ENCODE measurements around the gene C10orf105. TPM values are rescaled to one million over a fixed set of nuclear protein-coding genes. Genes with fewer than 3 reads are reported as not detected.

The C10orf105 gene
- total and polyA plus RNA-seq, 2 of the 13 experiments (the other 11 are each of a cell fraction or from before 2014, with no cell fraction given): not detected

- no peak overlapping the region for H2AFZ ChIP-seq (ENCODE audit: low read length)
These were observed 7.4 kb downstream of the C10orf105 start for GRCh38 chr10:71712170-71712569.

GRCh38 chr10:71711052-71711623, 8.4 kb downstream of the C10orf105 start:
- Histone ChIP-seq H3K4me1 (ENCODE audit: insufficient read depth, low read length) (no peaks in the 10 kb centered on the region), H3K27me3 (ENCODE audit: control insufficient read depth in 1 of 2, insufficient read depth in 2 of 2, low read length in 2 of 2) (peaks cover 10 to 54% of the 10 kb centered on the region in 2 experiments), H3K9me3 (ENCODE audit: low read length) (no peaks in the 10 kb centered on the region), H2AFZ (ENCODE audit: low read length) (no peak overlapping the region), H3K36me3 (replicated peaks in 1 of 2; ENCODE audit: control insufficient read depth in 1 of 2, insufficient read depth in 2 of 2, low read length in 2 of 2) (no peaks in the 10 kb centered on the region), H3K27ac (ENCODE audit: extremely low read length, insufficient read depth, low read length) (no peak overlapping the region), H3K79me2 (ENCODE audit: insufficient read depth, low read length) (no peaks in the 10 kb centered on the region), H3K9ac (ENCODE audit: insufficient read depth, low read depth, low read length) (no peak overlapping the region), H4K20me1 (ENCODE audit: insufficient read depth, low read length) (no peaks in the 10 kb centered on the region), H3K4me2 (ENCODE audit: low read depth, low read length) (no peak overlapping the region), H3K4me3 (replicated peaks in 1 of 3; ENCODE audit: insufficient read depth in 1 of 3, low read depth in 2 of 3, low read length in 3 of 3) (no peak overlapping the region)
- POLR2A ChIA-PET: no interaction called here
- in situ Hi-C loops (cut with HindIII; ENCODE audit: extremely low pct_ligation_motif_present, low pct_unique_long_range_greater_than_20kb): no loop called here
- TF ChIP-seq ZBTB7B (CRISPR knock-in tag; IDR thresholded peaks at IDR 0.05) (no peak), NFKB2 (CRISPR knock-in tag; IDR thresholded peaks at IDR 0.05; ENCODE audit: borderline replicate concordance) (no peak), ONECUT2 (CRISPR knock-in tag; IDR thresholded peaks at IDR 0.05) (no peak), ZNF441 (CRISPR knock-in tag; IDR thresholded peaks at IDR 0.05; ENCODE audit: borderline replicate concordance) (no peak), ZKSCAN8 (CRISPR knock-in tag; IDR thresholded peaks at IDR 0.05; ENCODE audit: borderline replicate concordance) (no peak), KDM1A (CRISPR knock-in tag; IDR thresholded peaks at IDR 0.05) (no peak), ZBTB37 (CRISPR knock-in tag; IDR thresholded peaks at IDR 0.05) (no peak), HMG20B (CRISPR knock-in tag; conservative IDR thresholded peaks at IDR 0.05) (no peak), NCOA2 (CRISPR knock-in tag; IDR thresholded peaks at IDR 0.05) (no peak)
- intact Hi-C loops (cut with micrococcal nuclease; ENCODE audit: unreplicated experiment): no loop called here
- no peak for FAIRE-seq
- no TSS peak for BruUV-seq (replicated peaks)
- ATAC-seq: no peak
- WGBS (ENCODE audit: low lambda C conversion rate): 17% methylated on average over 5 of the region's 6 CpGs
- CTCF ChIA-PET (ENCODE audit: low intra/inter-chr PET ratio, low total read pairs): no interaction called here
- no peak for DNase-seq (ENCODE audit: low spot score)

More at GRCh38 chr10:71712170-71712569, 7.4 kb downstream of the C10orf105 start:
- Histone ChIP-seq H4K20me1 (ENCODE audit: insufficient read depth, low read length) (no peaks in the 10 kb centered on the region), H3K36me3 (replicated peaks in 1 of 2; ENCODE audit: control insufficient read depth in 1 of 2, insufficient read depth in 2 of 2, low read length in 2 of 2) (no peaks in the 10 kb centered on the region), H3K9me3 (ENCODE audit: low read length) (no peaks in the 10 kb centered on the region), H3K79me2 (ENCODE audit: insufficient read depth, low read length) (no peaks in the 10 kb centered on the region), H3K4me3 (replicated peaks in 1 of 3; ENCODE audit: insufficient read depth in 1 of 3, low read depth in 2 of 3, low read length in 3 of 3) (no peak overlapping the region), H3K4me1 (ENCODE audit: insufficient read depth, low read length) (no peaks in the 10 kb centered on the region), H3K27ac (ENCODE audit: extremely low read length, insufficient read depth, low read length) (no peak overlapping the region), H3K9ac (ENCODE audit: insufficient read depth, low read depth, low read length) (no peak overlapping the region), H3K4me2 (ENCODE audit: low read depth, low read length) (no peak overlapping the region), H3K27me3 (ENCODE audit: control insufficient read depth in 1 of 2, insufficient read depth in 2 of 2, low read length in 2 of 2) (peaks cover 10 to 47% of the 10 kb centered on the region in 2 experiments)
- CTCF ChIA-PET (ENCODE audit: low intra/inter-chr PET ratio, low total read pairs): no interaction called here
- intact Hi-C loops (cut with micrococcal nuclease; ENCODE audit: unreplicated experiment) (no loop called here), in situ Hi-C loops (cut with HindIII; ENCODE audit: extremely low pct_ligation_motif_present, low pct_unique_long_range_greater_than_20kb) (no loop called here)
- FAIRE-seq: no peak
- BruUV-seq (replicated peaks): no TSS peak
- POLR2A ChIA-PET: no interaction called here
- no peak for ATAC-seq
- DNase-seq (ENCODE audit: low spot score): no peak
- TF ChIP-seq NR2C2 (CRISPR knock-in tag; IDR thresholded peaks at IDR 0.05; ENCODE audit: borderline replicate concordance) (no peak), ZNF570 (CRISPR knock-in tag; IDR thresholded peaks at IDR 0.05; ENCODE audit: borderline replicate concordance) (no peak), ZNF878 (CRISPR knock-in tag; IDR thresholded peaks at IDR 0.05) (no peak), ZUFSP (CRISPR knock-in tag; IDR thresholded peaks at IDR 0.05; ENCODE audit: borderline replicate concordance) (no peak), ZFAT (CRISPR knock-in tag; conservative IDR thresholded peaks at IDR 0.05) (no peak), PAWR (CRISPR knock-in tag; IDR thresholded peaks at IDR 0.05; ENCODE audit: borderline replicate concordance) (no peak)
- 14% methylated on average over 2 of the region's 2 CpGs for WGBS (ENCODE audit: low lambda C conversion rate)
